Measurements from ENCODE around the gene PARP6.

The PARP6 gene

GRCh38 chr15:72272213-72272996, at the start of gene PARP6:
Gene PARP6, minus strand, starts transcription at chr15:72272554. Its CDS starts 5,077 bp downstream, at chr15:72267477.
- peak; percentile 96 to 97 for DNase-seq (ENCODE audit: low read depth in 2 of 2)

GRCh38 chr15:72319985-72320671, 47.8 kb upstream of the PARP6 start, which contains the start of gene CELF6:
Gene CELF6, minus strand, starts transcription at chr15:72320157. Its CDS starts 283 bp downstream, at chr15:72319874.
- peak; percentile 25 to 56 for DNase-seq (ENCODE audit: low read depth in 2 of 2)

GRCh38 chr15:72319360-72319984, 47.1 kb upstream of the PARP6 start:
- no peak for DNase-seq (ENCODE audit: low read depth in 2 of 2)

GRCh38 chr15:72318408-72318942, 46.1 kb upstream of the PARP6 start:
- DNase-seq (ENCODE audit: low read depth in 2 of 2) = no peak

- no peak for DNase-seq (ENCODE audit: low read depth in 2 of 2)
These were observed 43.5 kb upstream of the PARP6 start for GRCh38 chr15:72315706-72316370.

- no peak for DNase-seq (ENCODE audit: low read depth in 2 of 2)
These were observed 41.5 kb upstream of the PARP6 start for GRCh38 chr15:72313881-72314280.

GRCh38 chr15:72313448-72313840, 41.1 kb upstream of the PARP6 start:
- no peak for DNase-seq (ENCODE audit: low read depth in 2 of 2)

GRCh38 chr15:72312605-72313447, 40.5 kb upstream of the PARP6 start:
- peak; percentile 24 to 50 for DNase-seq (ENCODE audit: low read depth in 2 of 2)

- DNase-seq (ENCODE audit: low read depth in 2 of 2) = no peak
These were observed 34.7 kb upstream of the PARP6 start for GRCh38 chr15:72307026-72307425.

GRCh38 chr15:72306211-72306785, 33.9 kb upstream of the PARP6 start:
- DNase-seq (ENCODE audit: low read depth in 2 of 2) = no peak

GRCh38 chr15:72304596-72304995, 32.2 kb upstream of the PARP6 start:
- DNase-seq (ENCODE audit: low read depth in 2 of 2) = no peak

GRCh38 chr15:72302955-72303354, 30.6 kb upstream of the PARP6 start:
- DNase-seq (ENCODE audit: low read depth in 2 of 2) = no peak

- no peak for DNase-seq (ENCODE audit: low read depth in 2 of 2)
These were observed 17.4 kb upstream of the PARP6 start for GRCh38 chr15:72289597-72290325.

- DNase-seq (ENCODE audit: low read depth in 2 of 2) = no peak
These were observed 16.6 kb upstream of the PARP6 start for GRCh38 chr15:72288796-72289596.

- peak; percentile 16 to 48 for DNase-seq (ENCODE audit: low read depth in 2 of 2)
These were observed 13.7 kb upstream of the PARP6 start for GRCh38 chr15:72285927-72286516.

- no peak for DNase-seq (ENCODE audit: low read depth in 2 of 2)
These were observed 13.0 kb upstream of the PARP6 start for GRCh38 chr15:72285402-72285801.

- no peak for DNase-seq (ENCODE audit: low read depth in 2 of 2)
These were observed 12.4 kb upstream of the PARP6 start for GRCh38 chr15:72284781-72285180.

- DNase-seq (ENCODE audit: low read depth in 2 of 2) = no peak
These were observed 9.4 kb upstream of the PARP6 start for GRCh38 chr15:72281713-72282112.

GRCh38 chr15:72280751-72281150, 8.4 kb upstream of the PARP6 start:
- no peak for DNase-seq (ENCODE audit: low read depth in 2 of 2)
